GM12873 (cell line): Measurements from ENCODE around the gene ATP8B3.

Source experiments
- CTCF ChIP-seq: IDR thresholded peaks from 2 replicates; pipeline ENCODE4 v1.5.1; 2012; ENCODE audit warnings: low read depth, mild to moderate bottlenecking, moderate library complexity, low read length, control low read depth; ENCODE audit not compliant: insufficient read depth; ENCODE audit errors: missing control alignments

The ATP8B3 gene

GRCh38 chr19:1794424-1795172 is 17.5 kb downstream of the ATP8B3 start:
- no peak for TF ChIP-seq CTCF

GRCh38 chr19:1791879-1792278 is 20.2 kb downstream of the ATP8B3 start:
- TF ChIP-seq CTCF = no peak

- no peak for TF ChIP-seq CTCF
Measured at GRCh38 chr19:1790054-1790792, 21.9 kb downstream of the ATP8B3 start.

- TF ChIP-seq CTCF = no peak
Measured at GRCh38 chr19:1789261-1790041, 22.6 kb downstream of the ATP8B3 start.

GRCh38 chr19:1787116-1787515 is 25.0 kb downstream of the ATP8B3 start:
- TF ChIP-seq CTCF = no peak

GRCh38 chr19:1786668-1787067 is 25.4 kb downstream of the ATP8B3 start:
- TF ChIP-seq CTCF = no peak

GRCh38 chr19:1785310-1785709 is 26.8 kb downstream of the ATP8B3 start:
- no peak for TF ChIP-seq CTCF
